Osteoblast (primary cell): ENCODE data around the gene HNRNPA0. TPM values are rescaled to one million over a fixed set of nuclear protein-coding genes. Genes with fewer than 3 reads are reported as not detected.

Experiments
- DNase-seq: peaks from one replicate; pipeline ENCODE4 v3.0.0; 2011; ENCODE audit warnings: low spot score, mixed read lengths; ENCODE audit not compliant: insufficient read length; ENCODE audit errors: missing footprints
- H2AFZ ChIP-seq: 2 replicates; pipeline ENCODE4 v1.6.0; 2011; ENCODE audit warnings: mild to moderate bottlenecking, low read length
- H3K27ac ChIP-seq: 2 replicates; pipeline ENCODE4 v1.5.1; 2011; ENCODE audit warnings: mild to moderate bottlenecking, low read depth, low read length, moderate library complexity
- H3K27me3 ChIP-seq: 2 replicates; pipeline ENCODE4 v1.6.0; 2012; ENCODE audit warnings: mild to moderate bottlenecking, control low read depth, inconsistent platforms, low read length, moderate library complexity; ENCODE audit not compliant: insufficient read depth
- H3K36me3 ChIP-seq: 2 replicates; pipeline ENCODE4 v1.5.1; 2011; ENCODE audit warnings: mild to moderate bottlenecking, low read length, control low read depth, moderate library complexity; ENCODE audit not compliant: insufficient read depth
- H3K4me1 ChIP-seq: 2 replicates; pipeline ENCODE4 v1.5.1; 2011; ENCODE audit warnings: mild to moderate bottlenecking, low read length, control low read depth, moderate library complexity; ENCODE audit not compliant: insufficient read depth
- H3K4me2 ChIP-seq: 2 replicates; pipeline ENCODE4 v1.6.0; 2011; ENCODE audit warnings: mild to moderate bottlenecking, low read length; ENCODE audit not compliant: insufficient read depth
- H3K4me3 ChIP-seq: fragments of 200-600 bp; sonication (generic); 3 replicates; pipeline ENCODE4 v1.5.1; 2012; ENCODE audit warnings: mild to moderate bottlenecking, low read length, inconsistent platforms; ENCODE audit not compliant: insufficient read depth
- H3K79me2 ChIP-seq: 2 replicates; pipeline ENCODE4 v1.6.0; 2012; ENCODE audit warnings: mild to moderate bottlenecking, low read length, control low read depth, inconsistent platforms; ENCODE audit not compliant: insufficient read depth
- H3K9me3 ChIP-seq: 2 replicates; pipeline ENCODE4 v1.5.1; 2011; ENCODE audit warnings: low read depth, low read length, control low read depth
- H4K20me1 ChIP-seq: 2 replicates; pipeline ENCODE4 v1.6.0; 2012; ENCODE audit warnings: mild to moderate bottlenecking, low read length, control low read depth; ENCODE audit not compliant: insufficient read depth
- CTCF ChIP-seq: IDR thresholded peaks from 2 replicates; pipeline ENCODE4 v1.5.1; 2011; ENCODE audit warnings: mild to moderate bottlenecking, low read depth, low read length, moderate library complexity; ENCODE audit errors: extremely low read depth
- total RNA-seq: library from RNA; depleted of rRNA; stranded (reverse); fragments of >200 nt; gene quantifications from 2 replicates; pipeline ENCODE4 v1.2.3, GENCODE V29; 2012

The HNRNPA0 gene
- total RNA-seq, 1 donor: 24.2 TPM

- no peak overlapping the region for H2AFZ ChIP-seq
- H3K79me2 ChIP-seq: no peaks in the 10 kb centered on the region
- no peaks in the 10 kb centered on the region for H3K9me3 ChIP-seq
- H3K4me2 ChIP-seq: no peak overlapping the region
- no peak for DNase-seq
- H3K27ac ChIP-seq: no peak overlapping the region
- H3K36me3 ChIP-seq: no peaks in the 10 kb centered on the region
- H3K4me3 ChIP-seq: no peak overlapping the region
- no peaks in the 10 kb centered on the region for H4K20me1 ChIP-seq
- no peak for TF ChIP-seq CTCF
- H3K27me3 ChIP-seq: peaks cover 2% of the 10 kb centered on the region
- no peaks in the 10 kb centered on the region for H3K4me1 ChIP-seq
These were observed 42.1 kb upstream of the HNRNPA0 start for GRCh38 chr5:137796279-137796678.

- no peak for DNase-seq
- Histone ChIP-seq H3K9me3 (no peaks in the 10 kb centered on the region), H3K27ac (no peak overlapping the region), H3K36me3 (no peaks in the 10 kb centered on the region), H2AFZ (no peak overlapping the region), H3K27me3 (peaks cover 2% of the 10 kb centered on the region), H3K79me2 (no peaks in the 10 kb centered on the region), H3K4me3 (no peak overlapping the region), H3K4me2 (no peak overlapping the region), H3K4me1 (no peaks in the 10 kb centered on the region), H4K20me1 (no peaks in the 10 kb centered on the region)
- no peak for TF ChIP-seq CTCF
These were observed 40.7 kb upstream of the HNRNPA0 start for GRCh38 chr5:137794863-137795262.

DNA sequence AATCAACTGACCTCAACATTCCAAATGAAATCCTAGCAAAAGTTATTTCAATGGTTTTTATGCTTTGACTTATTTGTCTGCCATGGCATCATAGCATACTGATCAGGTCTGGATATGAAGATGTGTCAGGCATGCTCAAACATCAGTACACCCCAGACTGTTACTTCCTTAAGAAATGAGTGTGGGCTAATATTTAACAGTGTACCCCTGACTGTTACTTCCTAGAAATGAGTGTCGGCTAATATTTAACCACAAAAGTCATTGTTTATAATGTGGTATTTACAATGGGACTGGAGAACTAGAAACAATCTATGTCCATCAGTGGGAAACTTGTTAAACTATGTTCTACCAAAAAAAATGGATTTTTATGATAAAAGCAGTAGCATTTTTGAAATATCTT, 38.1 kb upstream of the HNRNPA0 start:
- TF ChIP-seq CTCF: no peak
- H3K79me2 ChIP-seq: no peaks in the 10 kb centered on the region
- H3K27ac ChIP-seq: no peak overlapping the region
- DNase-seq: no peak
- H3K9me3 ChIP-seq: no peaks in the 10 kb centered on the region
- no peaks in the 10 kb centered on the region for H3K36me3 ChIP-seq
- H2AFZ ChIP-seq: no peak overlapping the region
- no peaks in the 10 kb centered on the region for H4K20me1 ChIP-seq
- no peaks in the 10 kb centered on the region for H3K4me1 ChIP-seq
- no peak overlapping the region for H3K4me3 ChIP-seq
- H3K27me3 ChIP-seq: no peaks in the 10 kb centered on the region
- H3K4me2 ChIP-seq: no peak overlapping the region

DNA sequence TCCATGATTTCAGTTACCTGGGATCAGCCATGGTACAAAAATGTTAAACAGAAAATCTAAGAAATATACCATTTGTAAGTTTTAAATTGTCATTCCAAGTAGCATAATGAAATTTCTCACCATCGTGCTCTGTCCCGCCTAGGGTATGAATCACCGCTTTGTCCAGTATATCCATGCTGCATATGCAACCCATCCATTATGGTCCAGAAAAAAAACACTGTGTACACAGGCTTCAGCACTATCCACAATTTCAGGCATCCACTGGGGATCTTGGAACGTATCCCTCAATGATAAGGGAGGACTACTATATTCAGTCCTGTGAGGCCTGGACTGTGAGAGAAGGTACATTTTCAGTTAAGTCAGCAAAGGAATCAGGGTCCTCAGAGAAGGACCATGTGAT, 37.6 kb upstream of the HNRNPA0 start:
- H3K4me3 ChIP-seq: no peak overlapping the region
- no peaks in the 10 kb centered on the region for H3K9me3 ChIP-seq
- H4K20me1 ChIP-seq: no peaks in the 10 kb centered on the region
- no peak overlapping the region for H3K4me2 ChIP-seq
- no peak overlapping the region for H2AFZ ChIP-seq
- H3K27ac ChIP-seq: no peak overlapping the region
- TF ChIP-seq CTCF: no peak
- no peaks in the 10 kb centered on the region for H3K79me2 ChIP-seq
- H3K4me1 ChIP-seq: no peaks in the 10 kb centered on the region
- H3K27me3 ChIP-seq: no peaks in the 10 kb centered on the region
- H3K36me3 ChIP-seq: no peaks in the 10 kb centered on the region
- DNase-seq: no peak
